HEK293 (cell line): ENCODE data around the gene LRRTM4.

Source experiments
- CTCF ChIP-seq: fragments of 450-650 bp; formaldehyde crosslinking; IDR thresholded peaks from 2 replicates; pipeline ENCODE4 v1.5.1; 2016; ENCODE audit warnings: missing biosample characterization, missing genetic modification characterization
- ZFHX2 ChIP-seq: fragments of 450-650 bp; formaldehyde crosslinking; conservative IDR thresholded peaks from 2 replicates; pipeline ENCODE4 v1.5.1; 2016; ENCODE audit warnings: missing biosample characterization, missing genetic modification characterization
- ZNF114 ChIP-seq: fragments of 450-650 bp; formaldehyde crosslinking; IDR thresholded peaks from 2 replicates; pipeline ENCODE4 v1.5.0; 2017; ENCODE audit warnings: missing biosample characterization, missing genetic modification characterization
- ZNF24 ChIP-seq: fragments of 450-650 bp; formaldehyde crosslinking; IDR thresholded peaks from 2 replicates; pipeline ENCODE4 v1.5.1; 2016; ENCODE audit warnings: missing biosample characterization, missing genetic modification characterization
- ZNF292 ChIP-seq: fragments of 450-650 bp; formaldehyde crosslinking; IDR thresholded peaks from 2 replicates; pipeline ENCODE4 v1.5.1; 2016; ENCODE audit warnings: low read depth, missing biosample characterization, missing genetic modification characterization, borderline replicate concordance
- ZNF585B ChIP-seq: fragments of 450-650 bp; formaldehyde crosslinking; IDR thresholded peaks from 2 replicates; pipeline ENCODE4 v1.5.1; 2016; ENCODE audit warnings: missing biosample characterization, missing genetic modification characterization

GRCh38 chr2:76752506-76752905 is 769.7 kb downstream of the LRRTM4 start:
- TF ChIP-seq CTCF (tag by site-specific recombination), result no peak
- TF ChIP-seq ZNF114 (tag by site-specific recombination), result no peak
- TF ChIP-seq ZNF292 (tag by site-specific recombination), result no peak
- no peak for TF ChIP-seq ZNF585B (tag by site-specific recombination)
- no peak for TF ChIP-seq ZNF24 (tag by site-specific recombination)
- TF ChIP-seq ZFHX2 (tag by site-specific recombination), result no peak
